CD4-positive, alpha-beta T cell treated with Interleukin-10 for 1 hour (primary cell): Measurements from ENCODE around the gene SAE1.

Experiments used
- DNase-seq: peaks from one replicate; pipeline ENCODE4 v3.0.0-alpha.2; 2020

The SAE1 gene

GRCh38 chr19:47107202-47107952 is 23.3 kb upstream of the SAE1 start:
- DNase-seq: peak; percentile 58

DNA sequence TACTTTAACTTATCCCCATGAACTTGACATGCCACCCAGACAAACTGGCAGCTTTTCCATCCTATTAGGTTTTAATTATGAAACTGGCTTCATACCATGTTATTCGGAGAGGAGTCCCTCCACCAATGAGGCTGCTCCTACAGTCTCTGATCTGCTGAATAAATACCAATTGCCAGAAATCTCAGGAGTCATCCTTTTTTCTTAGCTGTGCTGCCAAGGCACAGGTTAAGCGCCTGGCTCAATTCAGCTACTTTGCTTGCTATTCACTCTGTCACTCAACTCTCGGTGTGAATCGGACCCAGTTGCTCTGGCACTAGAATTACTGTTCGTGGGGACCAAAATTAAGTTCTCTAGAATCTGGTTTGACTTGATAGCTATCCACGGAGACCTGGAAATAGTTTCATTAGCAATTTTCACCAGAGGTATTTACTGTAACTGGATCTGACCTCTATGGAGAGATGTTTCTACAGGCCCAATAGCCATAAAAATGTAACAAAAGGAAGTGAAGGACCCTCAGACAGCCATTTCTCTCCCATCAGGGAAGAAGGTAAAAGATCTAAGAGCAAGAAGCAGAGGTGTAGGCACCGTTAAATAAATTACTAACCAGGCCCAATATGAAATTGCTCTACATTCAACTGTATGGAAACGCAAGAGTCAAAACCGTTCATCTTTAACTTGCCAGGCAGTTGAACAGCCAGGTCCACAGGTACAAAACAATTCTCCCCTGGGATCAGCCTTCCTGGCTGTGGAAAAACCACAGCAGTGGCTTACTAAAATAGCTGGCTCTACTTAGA is 22.5 kb upstream of the SAE1 start:
- DNase-seq: no peak

DNA sequence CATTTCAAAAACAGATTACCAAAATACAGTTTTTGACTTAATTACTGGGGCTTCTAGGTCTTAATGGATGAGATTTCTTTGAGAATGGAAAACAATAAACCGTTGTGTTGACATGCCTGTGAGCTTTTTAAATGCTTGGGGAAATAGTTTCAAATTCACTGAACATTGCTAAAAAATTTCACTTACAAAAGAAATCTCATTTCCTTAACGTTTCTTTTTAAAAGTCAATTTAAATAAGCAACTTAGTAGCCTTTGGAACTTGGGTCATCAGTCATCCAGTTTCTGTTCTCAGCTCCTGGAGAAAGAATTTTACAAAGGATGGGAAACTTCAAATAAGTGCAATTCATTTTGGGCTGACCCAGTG is 21.5 kb upstream of the SAE1 start:
- DNase-seq: no peak

DNA sequence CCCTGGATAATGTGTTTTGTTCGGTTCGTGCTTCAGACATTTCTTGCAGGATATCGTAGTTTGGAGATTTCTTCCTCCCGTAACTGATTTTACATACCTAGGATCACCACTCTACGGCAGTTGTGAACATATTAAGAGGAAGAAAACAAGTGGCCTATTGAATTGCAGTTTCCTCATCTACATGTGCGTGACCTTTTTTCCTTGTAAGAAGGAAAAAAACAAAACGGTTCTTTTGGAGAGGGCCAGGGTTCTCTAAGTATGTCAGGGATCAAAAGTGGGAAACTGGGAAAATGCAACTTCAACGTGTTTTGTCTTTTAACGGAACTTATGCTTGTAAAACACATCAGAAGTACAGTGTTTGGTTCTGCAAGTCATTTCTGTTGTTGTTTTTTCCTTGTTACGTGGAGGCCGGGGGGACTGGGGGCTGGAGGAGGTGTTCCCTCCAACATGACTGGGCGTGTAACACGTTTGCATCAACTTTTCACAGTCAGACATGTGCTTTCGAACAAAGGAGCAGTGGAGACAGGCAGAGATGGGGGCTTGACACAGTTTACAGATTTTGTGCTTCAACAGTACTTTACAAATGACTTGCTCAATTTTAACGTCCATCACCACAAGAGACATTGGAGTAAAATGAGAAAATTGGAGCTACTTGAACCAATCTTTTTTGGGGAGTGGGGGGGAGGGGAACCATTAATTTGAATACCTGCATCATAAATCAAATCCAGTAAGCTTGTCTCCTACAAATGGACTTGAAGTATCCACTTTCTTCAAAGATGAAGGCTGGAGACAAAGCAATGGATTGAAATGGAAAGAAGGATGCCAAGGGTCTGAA is 20.9 kb upstream of the SAE1 start:
- peak; percentile 70 for DNase-seq

GRCh38 chr19:47110521-47111005 is 20.1 kb upstream of the SAE1 start:
- peak; percentile 68 for DNase-seq

DNA sequence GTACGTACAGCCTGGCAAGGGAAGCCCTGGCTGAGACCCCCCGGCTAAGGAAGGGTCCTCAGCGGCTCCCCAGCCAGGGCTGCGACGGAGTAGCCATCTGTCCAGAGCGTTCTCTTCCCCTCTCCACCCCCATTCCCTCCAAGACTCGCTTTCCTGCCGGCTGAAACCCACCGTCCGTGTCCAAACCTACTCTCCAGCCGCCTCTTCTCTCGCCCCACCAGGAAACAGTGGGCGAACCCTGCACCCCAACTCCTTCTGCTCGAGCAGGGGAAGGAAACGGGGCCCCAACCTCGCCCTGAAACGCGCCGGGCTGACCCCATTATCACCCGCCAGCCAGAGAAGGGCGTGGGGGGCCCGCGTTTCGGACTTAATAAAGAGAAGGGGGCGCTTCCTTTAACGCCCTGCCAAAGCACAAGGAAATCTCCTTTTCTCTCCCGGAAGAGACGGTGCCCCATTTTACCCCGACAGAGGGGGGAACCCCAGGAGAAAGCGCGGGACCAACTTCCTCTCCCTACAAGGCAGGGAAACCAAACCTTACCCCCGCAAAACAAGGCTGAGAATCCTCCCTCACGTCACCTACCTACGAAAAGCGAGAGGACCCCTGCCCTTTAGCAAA is 19.5 kb upstream of the SAE1 start:
- DNase-seq: peak; percentile 68

GRCh38 chr19:47111682-47112165 is 18.9 kb upstream of the SAE1 start:
- no peak for DNase-seq

- peak; percentile 92 for DNase-seq
Measured at GRCh38 chr19:47112166-47112996, 18.3 kb upstream of the SAE1 start.

DNA sequence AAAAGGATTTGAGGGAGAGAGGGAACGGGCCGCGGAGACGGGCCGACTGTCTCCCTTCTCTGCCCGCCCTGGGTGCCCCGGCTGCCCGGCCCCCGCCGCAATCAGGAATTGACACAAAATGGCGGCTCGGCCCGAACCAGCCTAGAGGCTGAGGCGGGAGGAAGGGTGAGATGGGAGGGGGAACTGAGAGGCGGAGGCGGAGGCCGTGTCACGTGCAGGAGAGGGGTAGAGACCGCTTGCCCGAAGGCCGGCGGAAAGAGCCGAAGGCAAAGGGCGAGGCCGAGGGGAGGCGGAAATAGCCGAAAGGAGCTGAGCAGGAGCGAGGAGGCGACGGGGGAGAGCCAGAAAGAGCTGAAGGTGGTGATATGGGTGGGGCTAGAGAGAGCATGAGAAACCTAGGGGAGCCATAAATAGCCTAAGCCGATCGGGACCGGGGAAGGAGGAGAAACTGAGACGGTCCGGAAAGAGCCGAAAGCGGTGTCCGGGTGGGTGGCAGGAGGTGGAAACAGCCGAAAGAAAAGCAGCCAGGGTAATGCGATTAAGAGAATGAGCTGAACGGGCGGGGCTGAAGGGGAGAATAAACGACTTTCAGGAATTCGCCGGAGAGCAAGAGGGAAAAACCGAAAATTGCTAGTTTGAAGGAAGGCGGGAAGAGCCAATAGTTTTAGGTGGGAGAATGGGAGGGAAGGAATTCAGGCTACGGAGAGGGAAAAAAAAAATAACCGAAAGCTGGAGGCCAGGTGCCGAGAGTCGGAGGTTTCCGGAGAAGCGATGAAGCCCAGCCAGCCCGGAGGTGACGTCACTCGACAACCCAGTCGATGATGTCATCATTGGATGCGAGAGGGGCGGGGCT is 17.4 kb upstream of the SAE1 start, which contains the start of gene ZC3H4:
ZC3H4 (minus strand) TSS at position 780 of the 853 bp plus-strand sequence. CDS start 1,192 bp downstream, outside the sequence.
- DNase-seq: peak; percentile 100

DNA sequence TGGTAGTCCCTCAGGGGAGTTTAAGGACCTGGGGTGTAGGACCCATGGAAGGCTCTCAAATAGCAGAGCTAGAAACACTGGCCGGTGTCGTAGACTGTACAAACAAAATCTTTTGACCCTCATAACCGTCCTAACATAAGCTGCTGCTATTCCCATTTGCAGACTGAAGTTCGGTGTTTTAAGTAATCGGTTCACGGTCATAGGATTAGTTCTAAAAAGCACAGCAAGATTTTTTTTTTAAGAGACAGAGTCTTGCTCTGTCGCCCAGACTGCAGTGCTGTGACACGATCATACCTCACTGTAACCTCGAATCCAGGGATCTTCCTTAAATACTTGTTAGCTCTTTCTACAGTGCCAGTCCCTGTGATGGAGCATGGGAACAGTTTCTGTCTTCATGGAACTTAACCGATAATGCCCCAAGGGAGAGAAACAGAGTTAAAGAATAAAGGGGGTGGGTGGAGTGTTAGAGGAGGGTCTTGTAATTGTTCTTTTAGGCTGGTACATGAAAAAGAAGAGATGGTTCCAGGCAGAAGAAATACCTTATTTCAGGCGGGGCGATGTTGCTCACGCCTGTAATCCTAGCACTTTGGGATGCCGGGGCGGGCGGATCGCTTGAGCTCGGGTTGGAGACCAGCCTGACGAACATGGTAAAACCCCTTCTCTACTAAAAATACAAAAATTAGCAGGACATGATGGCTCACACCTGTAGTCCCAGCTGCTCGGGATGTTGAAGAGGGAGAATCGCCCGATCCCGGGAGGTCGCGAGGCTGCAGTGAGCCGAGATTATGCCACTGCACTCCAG is 16.6 kb upstream of the SAE1 start:
- DNase-seq: no peak

DNA sequence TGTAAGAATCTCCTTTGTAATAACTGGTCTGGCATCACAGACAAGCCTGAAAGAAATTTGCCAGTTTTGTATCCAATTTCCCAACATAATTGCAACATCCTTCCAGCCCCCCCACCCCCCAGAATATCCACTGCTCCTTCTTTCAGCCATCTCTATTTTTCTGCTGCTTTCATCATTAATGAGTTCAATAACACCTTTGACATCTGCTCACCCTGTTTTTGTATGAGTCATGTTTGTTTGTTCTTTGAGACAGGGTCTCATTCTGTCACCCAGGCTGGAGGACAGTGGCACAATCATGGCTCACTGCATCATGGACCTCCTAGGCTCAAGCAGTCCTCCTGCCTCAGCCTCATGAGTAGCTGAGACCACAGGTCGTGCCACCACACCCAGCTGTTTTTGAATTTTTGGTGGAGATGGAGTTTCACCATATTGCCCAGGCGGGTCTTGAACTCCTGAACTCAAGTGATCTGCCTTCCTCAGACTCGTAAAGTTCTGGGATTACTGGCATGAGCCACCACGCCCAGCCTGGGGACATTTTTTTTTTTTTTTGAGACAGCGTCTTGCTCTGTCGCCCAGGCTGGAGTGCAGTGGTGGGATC is 10.1 kb upstream of the SAE1 start:
- no peak for DNase-seq

DNA sequence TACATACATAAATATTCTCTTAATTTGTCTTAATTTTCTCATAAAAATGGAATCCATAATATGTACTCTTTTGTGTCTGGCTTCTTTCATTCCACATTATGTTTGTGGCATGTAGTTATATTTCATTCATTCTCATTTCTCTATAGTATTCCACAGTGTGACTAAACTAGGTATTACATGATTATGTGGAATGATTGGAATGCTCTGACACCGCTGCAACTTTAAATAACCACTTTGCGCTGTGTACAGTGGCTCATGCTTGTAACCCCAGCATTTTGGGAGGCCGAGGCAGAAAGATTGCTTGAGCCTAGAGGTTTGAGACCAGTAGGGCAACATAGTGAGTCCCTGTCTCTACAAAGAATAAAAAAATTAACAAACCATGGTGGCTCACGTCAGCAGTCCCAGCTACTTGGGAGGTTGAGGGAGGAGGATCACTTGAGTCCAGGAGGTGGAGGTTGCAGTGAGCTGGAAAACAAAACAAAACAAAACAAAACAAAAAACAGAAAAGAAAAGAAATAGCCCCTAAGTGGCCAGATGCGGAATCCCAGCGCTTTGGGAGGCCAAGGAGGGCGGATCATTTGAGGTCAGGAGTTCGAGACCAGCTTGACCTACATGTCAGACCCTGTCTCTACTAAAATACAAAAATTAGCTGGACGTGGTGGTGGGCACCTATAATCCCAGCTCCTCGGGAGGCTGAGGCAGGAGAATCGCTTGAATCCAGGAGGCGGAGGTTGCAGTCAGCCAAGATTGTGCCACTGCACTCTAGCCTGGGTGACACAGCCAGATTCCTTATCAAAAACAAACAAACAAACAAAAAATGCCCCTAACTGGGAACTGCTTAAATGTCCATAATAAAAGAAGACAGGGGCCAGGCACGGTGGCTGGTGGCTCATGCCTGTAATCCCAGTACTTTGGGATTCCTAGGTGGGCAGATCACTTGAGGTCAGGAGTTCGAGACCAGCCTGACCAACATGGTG is 8.0 kb upstream of the SAE1 start:
- DNase-seq: no peak

- no peak for DNase-seq
Measured at GRCh38 chr19:47123406-47123805, 7.2 kb upstream of the SAE1 start.

GRCh38 chr19:47124937-47125668 is 5.5 kb upstream of the SAE1 start:
- DNase-seq: peak; percentile 75

DNA sequence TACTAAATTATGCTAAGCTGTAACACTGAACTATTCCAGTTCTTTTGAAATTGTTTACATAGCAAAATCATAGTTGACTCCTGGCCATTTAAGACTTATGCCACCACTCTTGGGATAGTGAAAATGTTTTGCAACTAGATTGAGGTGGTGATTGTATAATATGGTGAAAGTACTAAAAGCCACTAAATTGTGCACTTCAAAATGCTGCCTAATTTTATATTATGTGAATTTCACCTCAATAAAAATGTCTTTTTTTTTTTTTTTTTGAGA is 5.0 kb upstream of the SAE1 start:
- DNase-seq: no peak

GRCh38 chr19:47129579-47129978 is 1.1 kb upstream of the SAE1 start:
- DNase-seq: no peak

DNA sequence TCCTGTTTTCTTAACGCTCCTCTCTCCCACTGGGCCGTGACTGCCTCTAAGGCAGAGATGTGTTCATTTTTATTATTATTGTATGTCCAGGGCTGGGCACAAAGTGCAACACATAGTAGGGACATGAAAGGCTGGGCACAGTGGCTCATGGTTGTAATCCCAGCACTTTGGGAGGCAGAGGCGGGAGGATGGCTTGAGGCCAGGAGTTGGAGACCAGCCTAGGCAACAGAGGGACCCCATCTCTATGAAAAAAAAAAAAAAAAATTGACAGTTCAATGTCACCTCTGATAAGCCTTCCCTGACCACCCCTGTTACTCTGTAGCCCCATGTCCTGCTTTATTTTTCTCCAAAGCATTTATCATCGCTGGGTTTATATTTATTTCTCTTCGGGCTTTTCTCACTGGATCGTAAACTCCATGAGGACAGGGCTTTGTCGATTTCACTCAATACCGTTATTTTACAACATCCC is 481 bp upstream of the SAE1 start:
- DNase-seq: no peak
